Measurements from ENCODE around the gene ERRFI1. TPM values are rescaled to one million over a fixed set of nuclear protein-coding genes. Genes with fewer than 3 reads are reported as not detected.

Gene ERRFI1
- total RNA-seq, 2 donors from 2014 or later = 33.0 to 34.5 TPM

DNA sequence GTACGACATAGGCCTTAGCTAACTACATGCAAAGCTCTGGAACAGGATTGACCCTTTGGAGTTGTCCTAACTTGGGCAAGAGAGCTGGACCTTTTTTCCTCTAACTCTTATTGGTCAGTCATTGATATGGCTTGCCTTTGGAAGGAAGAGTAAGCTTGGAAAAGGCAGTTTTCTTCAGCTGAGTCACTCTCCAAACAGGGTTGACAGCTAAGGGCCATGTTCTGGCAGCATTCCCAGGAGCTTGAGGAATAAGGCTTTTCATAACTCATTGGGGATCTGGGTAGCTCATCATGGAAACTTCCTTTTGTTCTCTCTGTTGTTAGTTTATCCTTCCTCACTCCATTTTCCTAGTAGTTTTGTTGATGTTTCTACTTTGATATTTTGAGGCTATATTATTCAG is 14.5 kb upstream of the ERRFI1 start:
- no peaks in the 10 kb centered on the region for H3K36me3 ChIP-seq
- H3K27me3 ChIP-seq = no peaks in the 10 kb centered on the region
- H3K4me3 ChIP-seq = no peak overlapping the region
- H3K27ac ChIP-seq = peak overlapping the region; percentile 32 to 56
- peaks cover 0 to 8% of the 10 kb centered on the region in 2 donors for H3K9me3 ChIP-seq
- TF ChIP-seq, protein P1, sequence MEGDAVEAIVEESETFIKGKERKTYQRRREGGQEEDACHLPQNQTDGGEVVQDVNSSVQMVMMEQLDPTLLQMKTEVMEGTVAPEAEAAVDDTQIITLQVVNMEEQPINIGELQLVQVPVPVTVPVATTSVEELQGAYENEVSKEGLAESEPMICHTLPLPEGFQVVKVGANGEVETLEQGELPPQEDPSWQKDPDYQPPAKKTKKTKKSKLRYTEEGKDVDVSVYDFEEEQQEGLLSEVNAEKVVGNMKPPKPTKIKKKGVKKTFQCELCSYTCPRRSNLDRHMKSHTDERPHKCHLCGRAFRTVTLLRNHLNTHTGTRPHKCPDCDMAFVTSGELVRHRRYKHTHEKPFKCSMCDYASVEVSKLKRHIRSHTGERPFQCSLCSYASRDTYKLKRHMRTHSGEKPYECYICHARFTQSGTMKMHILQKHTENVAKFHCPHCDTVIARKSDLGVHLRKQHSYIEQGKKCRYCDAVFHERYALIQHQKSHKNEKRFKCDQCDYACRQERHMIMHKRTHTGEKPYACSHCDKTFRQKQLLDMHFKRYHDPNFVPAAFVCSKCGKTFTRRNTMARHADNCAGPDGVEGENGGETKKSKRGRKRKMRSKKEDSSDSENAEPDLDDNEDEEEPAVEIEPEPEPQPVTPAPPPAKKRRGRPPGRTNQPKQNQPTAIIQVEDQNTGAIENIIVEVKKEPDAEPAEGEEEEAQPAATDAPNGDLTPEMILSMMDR (IDR thresholded peaks at IDR 0.05) = no peak
- peak; percentile 88 for DNase-seq (ENCODE audit: low spot score)
- no peaks in the 10 kb centered on the region for H3K4me1 ChIP-seq

DNA sequence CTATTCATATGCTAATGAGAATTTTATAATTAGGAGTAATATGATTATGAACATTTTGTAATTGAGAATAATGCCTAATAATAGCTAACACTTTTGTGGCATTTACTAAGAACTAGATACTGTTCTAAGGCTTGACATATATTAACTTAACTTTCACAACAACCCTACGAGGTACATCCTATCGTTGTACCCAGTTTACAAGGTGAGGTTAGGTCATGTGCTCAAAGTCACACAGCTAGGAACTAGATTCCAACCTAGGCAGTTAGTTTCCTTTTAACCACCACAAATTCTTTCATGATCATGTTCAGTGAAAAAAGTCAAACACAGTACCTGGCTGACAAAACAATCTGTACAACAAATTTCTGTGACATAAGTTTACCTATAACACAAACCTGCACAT is 13.0 kb upstream of the ERRFI1 start:
- Histone ChIP-seq H3K9me3 (peaks cover 0 to 8% of the 10 kb centered on the region in 2 donors), H3K4me3 (no peak overlapping the region), H3K27ac (no peak overlapping the region), H3K27me3 (no peaks in the 10 kb centered on the region), H3K36me3 (no peaks in the 10 kb centered on the region), H3K4me1 (no peaks in the 10 kb centered on the region)
- TF ChIP-seq, protein P1 (IDR thresholded peaks at IDR 0.05) = no peak
- no peak for DNase-seq (ENCODE audit: low spot score)

DNA sequence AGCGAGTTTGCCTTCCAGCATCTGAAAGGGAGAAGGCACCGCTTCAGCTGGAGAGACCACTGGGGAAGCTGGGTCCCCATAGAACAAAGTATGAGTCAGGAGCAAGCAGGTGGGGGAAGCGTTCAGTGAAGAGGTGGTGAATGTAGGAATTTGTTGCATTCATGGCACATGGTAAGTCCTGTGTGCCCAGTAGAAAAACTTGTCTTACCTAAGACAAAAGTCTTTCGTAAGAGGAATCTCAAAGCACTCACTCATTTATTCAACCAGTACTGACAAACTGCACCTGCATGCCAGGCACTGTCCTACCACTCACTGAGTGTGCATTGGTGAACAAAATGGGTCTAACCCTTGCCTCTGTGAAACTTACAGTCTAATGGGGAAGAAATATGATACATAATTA is 9.2 kb upstream of the ERRFI1 start:
- DNase-seq (ENCODE audit: low spot score) = no peak
- H3K9me3 ChIP-seq = no peaks in the 10 kb centered on the region
- no peaks in the 10 kb centered on the region for H3K4me1 ChIP-seq
- H3K27me3 ChIP-seq = no peaks in the 10 kb centered on the region
- H3K4me3 ChIP-seq = no peak overlapping the region
- no peak overlapping the region for H3K27ac ChIP-seq
- H3K36me3 ChIP-seq = no peaks in the 10 kb centered on the region
- TF ChIP-seq, protein P1 (IDR thresholded peaks at IDR 0.05) = no peak

DNA sequence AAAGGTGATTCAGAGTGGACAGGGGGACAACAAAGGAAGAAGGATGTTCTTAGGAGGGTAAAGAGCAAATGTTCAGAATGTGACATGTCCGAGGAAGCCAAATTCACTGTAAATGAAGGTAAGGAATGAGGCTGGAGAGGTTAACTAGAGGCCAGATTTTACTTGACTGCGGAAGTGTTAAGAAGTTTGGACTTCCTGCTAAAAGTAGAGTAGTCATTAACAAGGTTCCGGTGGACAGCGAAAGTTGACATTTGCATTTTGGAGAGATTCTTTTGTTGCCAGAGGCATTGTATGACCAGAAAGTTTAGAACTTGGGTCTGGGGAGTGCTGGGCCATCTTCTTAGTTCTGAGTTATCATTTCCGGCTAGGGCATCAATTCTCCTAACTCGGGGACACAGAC is 7.2 kb upstream of the ERRFI1 start:
- DNase-seq (ENCODE audit: low spot score) = no peak
- Histone ChIP-seq H3K36me3 (no peaks in the 10 kb centered on the region), H3K4me3 (no peak overlapping the region), H3K27me3 (no peaks in the 10 kb centered on the region), H3K9me3 (no peaks in the 10 kb centered on the region), H3K4me1 (peaks cover 0 to 10% of the 10 kb centered on the region in 2 donors), H3K27ac (no peak overlapping the region)
- TF ChIP-seq, protein P1 (IDR thresholded peaks at IDR 0.05) = no peak

DNA sequence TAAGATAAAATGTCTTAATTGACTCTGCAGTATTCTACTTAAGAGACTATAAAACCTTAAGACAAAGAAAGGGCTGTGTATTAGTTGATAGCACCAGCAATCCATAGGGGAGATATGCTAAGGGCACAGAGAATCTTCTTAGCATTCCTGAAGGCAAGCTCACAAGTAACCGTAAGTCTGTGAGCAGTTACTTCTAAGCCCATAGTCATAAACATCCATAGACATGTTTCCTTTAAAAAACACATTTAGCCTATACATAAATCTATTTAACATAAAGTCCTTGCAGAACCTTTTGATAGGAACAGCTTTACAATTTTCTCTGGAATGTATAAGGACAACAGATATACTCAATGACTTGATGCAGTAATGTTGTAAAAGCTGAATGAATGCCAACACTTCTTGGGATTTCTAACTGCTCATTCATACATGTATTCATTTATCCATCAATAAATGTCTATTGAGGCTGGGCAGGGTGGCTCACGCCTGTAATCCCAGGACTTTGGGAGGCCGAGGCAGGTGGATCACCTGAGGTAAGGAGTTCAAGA is 6.3 kb upstream of the ERRFI1 start:
- TF ChIP-seq, protein P1 (IDR thresholded peaks at IDR 0.05) = no peak
- DNase-seq (ENCODE audit: low spot score) = no peak

DNA sequence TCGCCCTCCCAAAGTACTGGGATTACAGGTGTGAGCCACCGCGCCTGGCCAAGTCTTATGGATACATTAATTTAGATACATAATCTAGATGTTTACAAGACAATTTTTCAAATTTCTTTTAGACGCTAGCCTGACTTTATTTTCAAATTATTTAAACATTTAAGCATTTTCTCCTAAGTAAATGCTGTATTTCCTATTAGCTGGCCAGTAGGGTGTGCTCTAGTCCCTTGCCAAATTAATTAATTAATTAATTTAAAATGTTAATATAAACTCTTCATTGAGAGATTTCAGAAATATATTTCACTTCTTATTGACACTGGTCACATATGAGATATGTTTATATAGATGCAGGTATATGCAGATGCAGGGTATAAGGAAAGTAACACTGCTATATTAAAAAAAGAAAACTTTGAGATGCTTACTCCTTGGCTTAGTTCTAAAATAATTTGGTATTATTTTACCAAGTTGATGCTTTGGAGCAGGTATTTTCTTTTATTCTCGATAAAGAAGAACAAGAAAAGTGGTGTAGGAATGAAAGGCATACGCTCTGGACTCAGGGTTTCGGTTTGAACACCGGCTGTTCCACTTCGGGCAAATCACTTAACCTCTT is 5.2 kb upstream of the ERRFI1 start:
- H3K4me3 ChIP-seq = no peak overlapping the region
- DNase-seq (ENCODE audit: low spot score) = no peak
- H3K4me1 ChIP-seq = peaks cover 0 to 29% of the 10 kb centered on the region in 2 donors
- H3K9me3 ChIP-seq = no peaks in the 10 kb centered on the region
- H3K27ac ChIP-seq = no peak overlapping the region
- no peaks in the 10 kb centered on the region for H3K36me3 ChIP-seq
- TF ChIP-seq, protein P1 (IDR thresholded peaks at IDR 0.05) = peak; percentile 59 to 80
- no peaks in the 10 kb centered on the region for H3K27me3 ChIP-seq

More for the DNA sequence above, 6.3 kb upstream of the ERRFI1 start:
- H3K9me3 ChIP-seq = no peaks in the 10 kb centered on the region
- no peaks in the 10 kb centered on the region for H3K36me3 ChIP-seq
- H3K4me1 ChIP-seq = peaks cover 0 to 18% of the 10 kb centered on the region in 2 donors
- no peak overlapping the region for H3K27ac ChIP-seq
- H3K4me3 ChIP-seq = no peak overlapping the region
- H3K27me3 ChIP-seq = no peaks in the 10 kb centered on the region
